ENCODE measurements around the gene CHAT. TPM values are rescaled to one million over a fixed set of nuclear protein-coding genes. Genes with fewer than 3 reads are reported as not detected.

The CHAT gene
- total and polyA plus RNA-seq, 2 of the 13 experiments (the other 11 are each of a cell fraction or from before 2014, with no cell fraction given) = not detected

Other genes with a start within 250 kb of the CHAT start
- not detected in 2 replicates for gene DRGX, start 217.9 kb upstream of the CHAT start, total RNA-seq (2016; rRNA removed; fragmentation: Illumina TruSeq; extraction: Trizol)
- not detected in 2 replicates for gene DRGX, start 217.9 kb upstream of the CHAT start, polyA plus RNA-seq (2011; rRNA removed)
- 9.8 and 11.8 TPM in 2 replicates for gene ERCC6, start 74.9 kb upstream of the CHAT start, total RNA-seq (2016; rRNA removed; fragmentation: Illumina TruSeq; extraction: Trizol)
- 4.8 and 5.1 TPM in 2 replicates for gene ERCC6, start 74.9 kb upstream of the CHAT start, polyA plus RNA-seq (2011; rRNA removed)
- gene SLC18A3, start 3.7 kb upstream of the CHAT start, total RNA-seq (2016; rRNA removed; fragmentation: Illumina TruSeq; extraction: Trizol) = not detected in 2 replicates
- gene SLC18A3, start 3.7 kb upstream of the CHAT start, polyA plus RNA-seq (2011; rRNA removed) = not detected in 2 replicates
- not detected in 2 replicates for gene C10orf53, start 65.6 kb downstream of the CHAT start, total RNA-seq (2016; rRNA removed; fragmentation: Illumina TruSeq; extraction: Trizol)
- gene C10orf53, start 65.6 kb downstream of the CHAT start, polyA plus RNA-seq (2011; rRNA removed) = not detected in 2 replicates
- 1.6 and 3.0 TPM in 2 replicates for gene OGDHL, start 148.3 kb downstream of the CHAT start, total RNA-seq (2016; rRNA removed; fragmentation: Illumina TruSeq; extraction: Trizol)
- 9.8 and 11.2 TPM in 2 replicates for gene OGDHL, start 148.3 kb downstream of the CHAT start, polyA plus RNA-seq (2011; rRNA removed)

All from HepG2 (cell line).